ENCODE results near the gene FBXL7.
A peak's percentile ranks its signal among the peaks of the same experiment; 100 is the strongest.

Gene FBXL7

DNA sequence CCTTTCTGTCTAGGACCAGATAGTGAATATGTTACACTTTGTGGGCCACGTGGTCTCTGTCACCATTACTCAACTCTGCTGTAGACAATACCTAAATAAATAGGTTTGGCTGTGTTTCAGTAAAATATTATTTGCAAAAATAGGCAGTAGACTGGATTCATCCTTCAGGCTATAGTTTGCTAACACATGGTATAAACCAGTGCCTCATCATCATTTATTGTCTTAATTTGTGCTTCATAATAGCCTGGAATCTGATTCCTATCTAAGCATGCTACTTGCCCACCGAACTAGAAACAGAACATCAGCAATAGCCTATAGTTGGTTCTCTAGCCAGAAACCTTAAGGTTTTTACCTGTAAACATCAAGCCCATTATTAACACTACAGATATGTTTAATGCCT, 215.6 kb downstream of the FBXL7 start:
- DNase-seq: no peak
- in situ Hi-C loops (cut with HindIII; ENCODE audit: low pct_ligation_motif_present, low pct_unique_long_range_greater_than_20kb, low sequenced_read_pairs): no loop called here

GRCh38 chr5:15715967-15716366, 216.0 kb downstream of the FBXL7 start:
- DNase-seq: no peak
- in situ Hi-C loops (cut with HindIII; ENCODE audit: low pct_ligation_motif_present, low pct_unique_long_range_greater_than_20kb, low sequenced_read_pairs): no loop called here

DNA sequence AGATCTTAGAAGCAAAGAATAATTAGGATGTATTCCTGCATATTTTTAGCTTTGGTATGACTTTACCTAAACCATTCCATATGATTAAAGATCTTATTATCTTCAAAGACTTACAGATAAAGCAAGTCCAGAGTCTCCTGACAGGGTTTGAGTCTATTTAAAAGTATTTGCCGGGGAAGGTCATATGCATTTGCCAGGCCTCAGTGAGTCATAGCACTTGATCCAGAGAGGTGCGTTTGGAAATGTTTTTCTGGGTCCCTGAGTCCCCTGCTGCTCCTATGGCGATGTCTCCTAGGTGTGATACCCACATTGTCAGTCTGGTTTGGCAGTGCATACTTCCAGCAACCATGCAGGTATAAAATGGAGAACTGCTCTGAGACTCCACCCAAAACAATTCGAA, 217.0 kb downstream of the FBXL7 start:
- DNase-seq: peak; percentile 26
- in situ Hi-C loops (cut with HindIII; ENCODE audit: low pct_ligation_motif_present, low pct_unique_long_range_greater_than_20kb, low sequenced_read_pairs): no loop called here

DNA sequence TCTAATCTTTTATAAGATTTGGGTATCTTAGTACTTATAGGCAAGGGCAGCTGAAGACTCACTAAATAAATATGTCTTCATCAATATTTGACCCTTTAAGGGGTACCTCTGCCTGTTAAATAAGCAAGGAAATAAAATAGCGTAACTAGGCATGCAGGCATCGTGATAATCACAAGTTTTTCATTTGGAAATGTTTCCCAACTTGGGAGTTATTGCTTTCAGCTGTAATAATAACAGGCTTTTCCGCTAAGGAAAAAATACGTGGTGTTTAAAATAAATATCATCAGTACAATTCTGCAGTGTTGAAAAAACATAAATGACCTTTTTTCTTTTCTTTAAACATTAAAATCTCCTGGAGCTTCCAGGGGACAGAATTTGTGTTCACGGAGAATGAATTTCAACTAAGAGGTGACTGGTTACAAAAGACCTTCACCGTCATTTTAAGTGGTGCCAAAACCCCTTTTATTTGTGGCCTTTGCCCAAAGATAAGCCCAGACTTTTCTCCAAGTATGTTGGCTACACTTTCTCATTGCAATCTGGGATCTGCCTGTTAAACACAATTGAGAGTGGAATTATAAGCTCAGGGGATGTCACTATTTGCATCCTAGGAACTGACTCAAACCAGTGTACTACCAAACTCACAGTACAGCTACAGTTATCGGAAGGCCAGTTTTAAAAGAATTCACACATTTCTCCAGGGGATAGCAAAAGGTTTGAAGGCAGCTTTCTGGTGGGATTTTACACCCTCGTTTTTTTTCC, 218.6 kb downstream of the FBXL7 start:
- in situ Hi-C loops (cut with HindIII; ENCODE audit: low pct_ligation_motif_present, low pct_unique_long_range_greater_than_20kb, low sequenced_read_pairs): no loop called here
- no peak for DNase-seq

GRCh38 chr5:15719784-15720183, 219.8 kb downstream of the FBXL7 start:
- in situ Hi-C loops (cut with HindIII; ENCODE audit: low pct_ligation_motif_present, low pct_unique_long_range_greater_than_20kb, low sequenced_read_pairs): no loop called here
- no peak for DNase-seq

- no peak for DNase-seq
- in situ Hi-C loops (cut with HindIII; ENCODE audit: low pct_ligation_motif_present, low pct_unique_long_range_greater_than_20kb, low sequenced_read_pairs): no loop called here
Observed at GRCh38 chr5:15720515-15720914, 220.5 kb downstream of the FBXL7 start.

- in situ Hi-C loops (cut with HindIII; ENCODE audit: low pct_ligation_motif_present, low pct_unique_long_range_greater_than_20kb, low sequenced_read_pairs): no loop called here
Observed at GRCh38 chr5:15722305-15722704, 222.3 kb downstream of the FBXL7 start.

DNA sequence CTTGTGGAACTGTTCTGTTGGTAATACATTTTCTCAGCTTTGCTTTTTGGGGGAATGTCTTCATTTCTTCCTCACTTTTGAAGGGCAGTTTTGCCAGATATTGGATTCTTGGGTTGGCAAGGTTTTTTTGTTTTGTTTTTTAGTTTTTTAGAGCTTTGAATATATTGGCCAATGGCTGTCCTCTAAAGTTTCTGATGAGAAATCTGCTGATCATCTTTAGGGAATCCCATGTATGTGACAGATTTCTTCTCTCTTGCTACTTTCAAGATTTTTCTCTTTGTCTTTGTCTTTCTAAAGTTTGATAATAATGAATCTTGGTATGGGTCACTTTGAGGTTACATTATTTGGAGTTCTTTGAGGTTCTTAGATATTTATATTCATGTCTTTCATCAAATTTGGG, 227.4 kb downstream of the FBXL7 start:
- in situ Hi-C loops (cut with HindIII; ENCODE audit: low pct_ligation_motif_present, low pct_unique_long_range_greater_than_20kb, low sequenced_read_pairs): no loop called here
- no peak for DNase-seq

More at GRCh38 chr5:15722305-15722704, 222.3 kb downstream of the FBXL7 start:
- no peak for DNase-seq

DNA sequence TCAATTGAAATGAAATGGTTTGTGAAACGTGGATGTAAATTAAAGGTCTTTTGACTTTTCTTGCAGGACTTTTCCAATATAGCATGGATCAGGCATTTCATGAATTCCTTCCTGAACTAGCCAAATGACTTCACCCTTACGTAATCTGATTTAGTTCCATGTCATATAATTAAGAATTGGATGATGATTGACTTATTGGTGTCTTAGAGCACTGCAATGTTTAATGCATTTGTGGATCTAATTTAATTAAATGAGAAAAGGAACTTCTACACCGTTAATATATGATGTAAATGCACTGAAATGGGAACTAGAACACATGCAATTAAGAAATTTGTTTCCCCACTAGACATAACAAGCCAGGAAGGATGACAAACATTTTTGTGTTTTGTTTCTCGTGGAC, 228.8 kb downstream of the FBXL7 start:
- DNase-seq: no peak

GRCh38 chr5:15731699-15732098, 231.7 kb downstream of the FBXL7 start:
- in situ Hi-C loops (cut with HindIII; ENCODE audit: low pct_ligation_motif_present, low pct_unique_long_range_greater_than_20kb, low sequenced_read_pairs): no loop called here
- DNase-seq: no peak

More for the DNA sequence above, 228.8 kb downstream of the FBXL7 start:
- in situ Hi-C loops (cut with HindIII; ENCODE audit: low pct_ligation_motif_present, low pct_unique_long_range_greater_than_20kb, low sequenced_read_pairs): no loop called here

DNA sequence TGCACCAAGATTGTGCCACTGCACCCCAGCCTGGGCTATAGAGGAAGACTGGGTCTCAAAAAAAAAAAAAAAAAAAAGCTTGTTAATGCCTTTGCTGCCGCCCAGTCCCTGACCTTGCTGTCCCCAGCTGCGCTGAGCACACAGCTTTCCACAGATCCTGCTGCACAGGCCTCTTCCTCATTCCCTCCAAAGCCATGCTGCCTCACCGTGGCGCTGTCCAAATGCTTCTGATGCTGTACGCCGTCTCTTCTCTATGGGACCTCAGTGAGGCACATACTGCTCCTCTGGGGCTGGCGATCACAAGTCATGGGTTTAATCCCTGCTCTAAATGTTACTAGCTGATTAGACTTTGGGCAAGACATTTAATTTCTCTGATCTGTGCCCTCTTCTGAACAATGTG, 234.1 kb downstream of the FBXL7 start:
- DNase-seq: no peak
- in situ Hi-C loops (cut with HindIII; ENCODE audit: low pct_ligation_motif_present, low pct_unique_long_range_greater_than_20kb, low sequenced_read_pairs): no loop called here

DNA sequence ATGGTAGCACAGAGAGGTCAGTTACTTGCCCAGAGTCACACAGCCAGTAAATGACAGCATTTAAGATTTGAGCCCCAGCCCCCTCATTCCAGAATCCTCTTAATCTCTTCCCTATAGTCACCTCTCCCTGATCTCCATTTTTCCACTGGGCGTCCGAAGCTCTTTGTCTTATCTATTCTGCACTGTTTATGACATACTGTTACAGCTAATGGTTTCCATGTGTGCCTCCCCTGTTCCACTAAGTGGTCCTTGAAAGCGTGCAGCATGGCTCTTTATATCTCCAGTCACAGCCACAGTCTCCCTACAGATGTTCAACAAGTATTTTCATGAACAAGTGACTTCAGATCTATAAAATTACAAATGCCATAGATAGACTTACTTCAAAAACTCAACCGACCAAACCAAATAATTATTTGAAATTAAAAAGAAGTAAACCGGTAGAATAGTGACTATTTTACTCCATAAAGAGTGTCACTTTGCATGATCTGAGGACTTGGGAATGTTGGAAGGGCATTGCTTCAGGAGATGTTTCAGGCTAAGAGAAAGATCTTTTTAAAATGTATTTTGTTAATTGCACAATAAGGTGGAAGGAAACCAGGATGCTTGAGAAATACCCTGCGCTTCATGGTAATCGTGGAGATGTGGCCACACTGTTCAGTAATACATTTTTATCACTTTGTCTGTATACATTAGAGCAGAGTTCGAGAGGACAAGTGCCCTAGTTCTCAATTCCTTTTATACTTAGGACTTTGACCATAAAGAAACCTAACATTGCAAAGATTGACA, 237.2 kb downstream of the FBXL7 start:
- in situ Hi-C loops (cut with HindIII; ENCODE audit: low pct_ligation_motif_present, low pct_unique_long_range_greater_than_20kb, low sequenced_read_pairs): no loop called here
- no peak for DNase-seq

GRCh38 chr5:15737871-15738664, 238.1 kb downstream of the FBXL7 start:
- in situ Hi-C loops (cut with HindIII; ENCODE audit: low pct_ligation_motif_present, low pct_unique_long_range_greater_than_20kb, low sequenced_read_pairs): no loop called here

DNA sequence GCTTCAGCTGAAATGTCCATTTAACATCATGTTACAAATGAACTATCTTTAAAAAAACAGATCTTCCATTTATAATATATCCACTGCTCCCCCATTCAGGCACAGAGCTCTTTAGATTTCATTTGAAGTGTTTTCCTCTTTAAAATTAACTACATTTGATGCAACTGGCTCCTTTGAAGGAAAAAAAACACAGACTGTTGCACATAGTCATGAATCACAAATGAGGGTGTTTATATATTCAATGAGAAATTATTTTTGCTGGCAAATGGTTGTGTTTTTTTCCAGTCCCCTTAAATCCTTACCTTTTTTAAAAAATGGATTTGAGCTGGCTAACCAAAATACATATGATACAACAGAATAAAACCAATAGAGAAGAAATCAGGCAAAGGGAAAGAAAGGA, 240.4 kb downstream of the FBXL7 start:
- no peak for DNase-seq
- in situ Hi-C loops (cut with HindIII; ENCODE audit: low pct_ligation_motif_present, low pct_unique_long_range_greater_than_20kb, low sequenced_read_pairs): no loop called here

More at GRCh38 chr5:15737871-15738664, 238.1 kb downstream of the FBXL7 start:
- no peak for DNase-seq

DNA sequence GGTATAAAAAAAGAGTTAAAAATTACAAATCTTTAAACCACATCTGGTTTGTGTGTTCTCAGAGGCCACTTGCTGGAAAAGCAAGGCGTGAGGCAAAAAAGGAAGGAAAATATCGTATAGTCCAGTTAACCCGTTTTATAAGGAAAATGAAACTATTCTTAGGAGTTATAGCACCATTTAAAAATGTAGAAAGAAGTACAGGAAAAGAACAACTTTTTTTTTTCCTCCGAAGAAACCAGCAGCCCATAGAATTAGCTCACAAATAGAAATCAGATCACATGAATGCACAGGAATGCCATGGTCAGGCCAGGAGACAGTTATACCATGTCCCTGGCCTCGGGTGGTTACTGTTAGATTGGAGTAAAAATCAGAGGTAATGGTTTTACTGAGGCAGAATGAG, 241.6 kb downstream of the FBXL7 start:
- no peak for DNase-seq
- in situ Hi-C loops (cut with HindIII; ENCODE audit: low pct_ligation_motif_present, low pct_unique_long_range_greater_than_20kb, low sequenced_read_pairs): no loop called here

DNA sequence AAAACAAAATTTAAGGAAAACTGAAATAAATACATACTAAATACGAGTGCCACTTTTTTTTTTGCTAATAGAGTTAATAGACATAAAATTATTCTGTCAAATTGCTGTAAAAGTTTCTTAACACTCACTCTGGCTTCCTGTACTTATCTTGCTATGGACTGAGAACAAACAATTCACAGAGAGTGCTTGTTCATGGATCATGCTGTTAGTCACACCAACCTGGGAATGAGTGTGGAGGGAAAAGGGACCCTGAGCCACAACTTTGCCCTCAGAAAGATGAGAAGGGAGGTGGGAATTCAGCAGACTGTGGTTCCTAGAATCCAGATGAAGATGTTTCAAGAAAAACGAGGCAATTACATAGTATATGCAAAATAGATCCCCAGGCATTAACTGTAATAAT, 246.9 kb downstream of the FBXL7 start:
- DNase-seq: no peak
- in situ Hi-C loops (cut with HindIII; ENCODE audit: low pct_ligation_motif_present, low pct_unique_long_range_greater_than_20kb, low sequenced_read_pairs): no loop called here

DNA sequence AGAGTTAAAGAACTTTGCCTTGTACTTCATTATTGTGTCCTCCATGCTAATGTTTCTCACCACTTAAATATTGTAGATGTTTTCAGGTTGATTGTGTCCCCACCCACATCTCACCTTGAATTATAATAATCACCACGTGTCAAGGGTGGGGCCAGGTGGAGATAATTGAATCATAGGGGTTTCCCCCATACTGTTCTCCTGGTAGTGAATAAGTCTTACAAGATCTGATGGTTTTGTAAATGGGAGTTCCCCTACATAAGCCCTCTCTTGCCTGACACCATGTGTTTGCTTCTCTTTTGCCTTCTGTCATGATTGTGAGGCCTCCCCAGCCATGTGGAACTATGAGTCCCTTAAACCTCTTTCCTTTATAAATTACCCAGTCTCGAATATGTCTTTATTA, 248.3 kb downstream of the FBXL7 start:
- no peak for DNase-seq
- in situ Hi-C loops (cut with HindIII; ENCODE audit: low pct_ligation_motif_present, low pct_unique_long_range_greater_than_20kb, low sequenced_read_pairs): no loop called here

DNA sequence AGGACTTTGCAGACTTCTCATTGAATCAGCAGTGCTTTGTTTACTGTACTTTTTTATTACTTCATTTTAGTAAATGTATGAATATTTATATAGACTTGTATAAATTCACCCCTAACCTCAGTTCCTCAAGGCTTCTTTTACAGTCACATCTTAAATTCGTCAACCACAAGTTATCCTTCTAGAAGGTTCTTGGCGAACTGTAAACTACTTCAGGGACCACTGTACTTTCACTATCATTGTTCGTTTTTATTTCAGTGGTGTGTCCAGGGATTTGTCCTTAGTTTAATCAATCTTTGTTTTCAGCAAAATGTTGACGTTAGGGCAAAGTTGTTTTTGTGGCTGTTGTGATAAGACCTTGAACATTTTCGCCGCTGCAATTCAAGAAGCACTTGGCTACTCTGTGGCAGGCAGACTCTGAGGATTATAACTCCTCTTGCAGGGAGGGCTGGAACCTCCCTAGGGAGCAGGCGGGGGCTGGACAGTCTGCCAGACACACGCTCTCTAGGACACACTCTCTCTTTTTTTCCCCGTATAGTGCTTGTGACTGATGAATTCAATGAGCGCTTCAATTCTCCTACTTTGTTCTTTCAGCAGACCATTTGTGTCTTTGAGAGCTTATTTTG, 252.8 kb downstream of the FBXL7 start:
- in situ Hi-C loops (cut with HindIII; ENCODE audit: low pct_ligation_motif_present, low pct_unique_long_range_greater_than_20kb, low sequenced_read_pairs): no loop called here

GRCh38 chr5:15753752-15754151, 253.8 kb downstream of the FBXL7 start:
- in situ Hi-C loops (cut with HindIII; ENCODE audit: low pct_ligation_motif_present, low pct_unique_long_range_greater_than_20kb, low sequenced_read_pairs): no loop called here
- no peak for DNase-seq

More for the DNA sequence above, 252.8 kb downstream of the FBXL7 start:
- DNase-seq: peak; percentile 2

Data from ACHN (cell line).